Gastroesophageal sphincter (tissue), 3 donors: ENCODE measurements around the gene LSM11.

Experiments
- CTCF ChIP-seq, 4 experiments: fragments of 200-600 bp in 2 of 4; fragments of 450-650 bp in 2 of 4; sonication (generic) in 1 of 4; IDR thresholded peaks; one replicate each; pipeline ENCODE4 v1.5.1; 2017 to 2019; ENCODE audit warnings: antibody characterized with exemption in 4 of 4, mild to moderate bottlenecking in 2 of 4, moderate library complexity in 2 of 4
- EP300 ChIP-seq: sonication (generic); formaldehyde crosslinking; IDR thresholded peaks from one replicate; pipeline ENCODE4 v1.6.1; 2017; ENCODE audit warnings: antibody characterized with exemption, mild to moderate bottlenecking
- POLR2A ChIP-seq, 2 donors: fragments of 450-650 bp; IDR thresholded peaks; one replicate each; pipeline ENCODE4 v1.6.1; 2017; ENCODE audit warnings: antibody characterized with exemption in 2 of 2, mild to moderate bottlenecking in 2 of 2, moderate library complexity in 1 of 2
- POLR2AphosphoS5 ChIP-seq: sonication (generic); formaldehyde crosslinking; IDR thresholded peaks from one replicate; pipeline ENCODE4 v1.6.1; 2017; ENCODE audit warnings: antibody characterized with exemption

GRCh38 chr5:157732596-157733262 is 10.8 kb upstream of the LSM11 start:
- TF ChIP-seq CTCF (IDR thresholded peaks at IDR 0.05) = no peak
- no peak for TF ChIP-seq POLR2A (IDR thresholded peaks at IDR 0.05)
- no peak for TF ChIP-seq POLR2AphosphoS5
- no peak for TF ChIP-seq EP300
